ENCODE results near the gene CWC15. TPM values are rescaled to one million over a fixed set of nuclear protein-coding genes. Genes with fewer than 3 reads are reported as not detected.

The CWC15 gene
- total RNA-seq, 1 donor from 2014 or later, result 30.0 TPM

- no peak for FAIRE-seq
- no peak for DNase-seq (ENCODE audit: low read depth)
- Histone ChIP-seq H3K27me3 (ENCODE audit: control insufficient read depth, insufficient read depth, low read length) (no peaks in the 10 kb centered on the region), H3K36me3 (ENCODE audit: control insufficient read depth, insufficient read depth, low read length) (peaks cover 3% of the 10 kb centered on the region), H3K4me3 (ENCODE audit: low read depth, low read length) (no peak overlapping the region)
- TF ChIP-seq, protein P1, sequence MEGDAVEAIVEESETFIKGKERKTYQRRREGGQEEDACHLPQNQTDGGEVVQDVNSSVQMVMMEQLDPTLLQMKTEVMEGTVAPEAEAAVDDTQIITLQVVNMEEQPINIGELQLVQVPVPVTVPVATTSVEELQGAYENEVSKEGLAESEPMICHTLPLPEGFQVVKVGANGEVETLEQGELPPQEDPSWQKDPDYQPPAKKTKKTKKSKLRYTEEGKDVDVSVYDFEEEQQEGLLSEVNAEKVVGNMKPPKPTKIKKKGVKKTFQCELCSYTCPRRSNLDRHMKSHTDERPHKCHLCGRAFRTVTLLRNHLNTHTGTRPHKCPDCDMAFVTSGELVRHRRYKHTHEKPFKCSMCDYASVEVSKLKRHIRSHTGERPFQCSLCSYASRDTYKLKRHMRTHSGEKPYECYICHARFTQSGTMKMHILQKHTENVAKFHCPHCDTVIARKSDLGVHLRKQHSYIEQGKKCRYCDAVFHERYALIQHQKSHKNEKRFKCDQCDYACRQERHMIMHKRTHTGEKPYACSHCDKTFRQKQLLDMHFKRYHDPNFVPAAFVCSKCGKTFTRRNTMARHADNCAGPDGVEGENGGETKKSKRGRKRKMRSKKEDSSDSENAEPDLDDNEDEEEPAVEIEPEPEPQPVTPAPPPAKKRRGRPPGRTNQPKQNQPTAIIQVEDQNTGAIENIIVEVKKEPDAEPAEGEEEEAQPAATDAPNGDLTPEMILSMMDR (IDR thresholded peaks at IDR 0.05; ENCODE audit: insufficient read depth, low read length, severe bottlenecking), result no peak
These were observed 2.2 kb upstream of the CWC15 start for GRCh38 chr11:94975599-94975998.

GRCh38 chr11:94974178-94974577 lies 822 bp upstream of the CWC15 start:
- peak overlapping the region; percentile 96 for H3K4me3 ChIP-seq (ENCODE audit: low read depth, low read length)
- H3K36me3 ChIP-seq (ENCODE audit: control insufficient read depth, insufficient read depth, low read length), result peaks cover 7% of the 10 kb centered on the region
- no peaks in the 10 kb centered on the region for H3K27me3 ChIP-seq (ENCODE audit: control insufficient read depth, insufficient read depth, low read length)
- TF ChIP-seq, protein P1 (IDR thresholded peaks at IDR 0.05; ENCODE audit: insufficient read depth, low read length, severe bottlenecking), result no peak
- DNase-seq (ENCODE audit: low read depth), result no peak
- no peak for FAIRE-seq

GRCh38 chr11:94972700-94973098 lies 657 bp downstream of the CWC15 start:
- TF ChIP-seq, protein P1 (IDR thresholded peaks at IDR 0.05; ENCODE audit: insufficient read depth, low read length, severe bottlenecking), result no peak
- no peak for FAIRE-seq
- no peaks in the 10 kb centered on the region for H3K27me3 ChIP-seq (ENCODE audit: control insufficient read depth, insufficient read depth, low read length)

GRCh38 chr11:94968334-94968958 lies 4.9 kb downstream of the CWC15 start:
- TF ChIP-seq, protein P1 (IDR thresholded peaks at IDR 0.05; ENCODE audit: insufficient read depth, low read length, severe bottlenecking), result peak; percentile 34
- Histone ChIP-seq H3K36me3 (ENCODE audit: control insufficient read depth, insufficient read depth, low read length) (peaks cover 22% of the 10 kb centered on the region), H3K4me3 (ENCODE audit: low read depth, low read length) (no peak overlapping the region), H3K27me3 (ENCODE audit: control insufficient read depth, insufficient read depth, low read length) (no peaks in the 10 kb centered on the region)
- DNase-seq (ENCODE audit: low read depth), result peak; percentile 32
- FAIRE-seq, result no peak

More at GRCh38 chr11:94972700-94973098, 657 bp downstream of the CWC15 start:
- DNase-seq (ENCODE audit: low read depth), result no peak
- Histone ChIP-seq H3K36me3 (ENCODE audit: control insufficient read depth, insufficient read depth, low read length) (peaks cover 10% of the 10 kb centered on the region), H3K4me3 (ENCODE audit: low read depth, low read length) (peak overlapping the region; percentile 96)

DNA sequence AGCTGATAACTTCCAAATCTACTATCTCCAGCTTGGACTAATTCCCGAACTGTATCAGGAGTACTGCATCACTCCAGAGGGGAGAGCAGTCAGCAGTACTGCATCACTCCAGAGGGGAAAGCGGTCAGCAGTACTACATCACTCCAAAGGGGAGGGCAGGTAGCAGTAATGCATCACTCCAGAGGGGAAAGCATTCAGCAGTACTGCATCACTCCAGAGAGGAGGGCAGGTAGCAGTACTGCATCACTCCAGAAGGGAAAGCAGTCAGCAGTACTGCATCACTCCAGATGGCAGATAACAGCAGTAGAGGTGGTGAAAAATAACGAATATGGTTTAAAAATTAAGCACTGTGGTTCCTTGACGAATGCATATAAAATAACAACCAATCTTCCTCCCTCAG lies 8.4 kb downstream of the CWC15 start:
- TF ChIP-seq, protein P1 (IDR thresholded peaks at IDR 0.05; ENCODE audit: insufficient read depth, low read length, severe bottlenecking), result no peak
- DNase-seq (ENCODE audit: low read depth) (no peak), FAIRE-seq (no peak)
- Histone ChIP-seq H3K27me3 (ENCODE audit: control insufficient read depth, insufficient read depth, low read length) (no peaks in the 10 kb centered on the region), H3K4me3 (ENCODE audit: low read depth, low read length) (no peak overlapping the region), H3K36me3 (ENCODE audit: control insufficient read depth, insufficient read depth, low read length) (peaks cover 17% of the 10 kb centered on the region)

- DNase-seq (ENCODE audit: low read depth) (no peak), FAIRE-seq (no peak)
- Histone ChIP-seq H3K36me3 (ENCODE audit: control insufficient read depth, insufficient read depth, low read length) (peaks cover 12% of the 10 kb centered on the region), H3K4me3 (ENCODE audit: low read depth, low read length) (no peak overlapping the region), H3K27me3 (ENCODE audit: control insufficient read depth, insufficient read depth, low read length) (no peaks in the 10 kb centered on the region)
- TF ChIP-seq, protein P1 (IDR thresholded peaks at IDR 0.05; ENCODE audit: insufficient read depth, low read length, severe bottlenecking), result no peak
These were observed 12.1 kb downstream of the CWC15 start for GRCh38 chr11:94961255-94961654.

All from bronchial epithelial cell (primary cell).